ENCODE data around the gene HIVEP2. TPM values are rescaled to one million over a fixed set of nuclear protein-coding genes. Genes with fewer than 3 reads are reported as not detected.

Gene HIVEP2
- total RNA-seq, 1 experiment from 2014 or later = 3.2 TPM

DNA sequence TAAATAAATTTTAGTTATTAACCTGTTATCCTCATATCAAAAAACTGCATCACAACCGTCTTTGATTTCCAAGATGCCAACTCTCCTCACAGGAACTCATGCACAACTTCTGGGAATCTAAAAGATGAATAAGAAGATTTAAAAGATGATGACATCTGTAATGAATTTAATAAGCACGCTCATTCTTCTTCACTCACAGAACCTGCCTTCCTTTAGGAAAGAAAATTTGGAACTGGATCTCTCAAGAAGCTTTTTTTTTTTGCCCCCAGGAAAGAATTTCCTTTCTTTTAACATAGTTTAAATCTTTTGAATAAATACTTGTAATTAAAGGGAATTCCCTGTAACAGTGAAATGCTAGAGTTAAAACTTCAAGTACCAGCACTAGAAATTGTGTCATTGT is 161.5 kb downstream of the HIVEP2 start:
- H3K4me3 ChIP-seq (ENCODE audit: low read depth, low read length, poor library complexity, severe bottlenecking) = no peak overlapping the region
- BruUV-seq (replicated peaks) = no TSS peak
- no peak overlapping the region for H3K27ac ChIP-seq (ENCODE audit: low read depth, low read length, poor library complexity, severe bottlenecking)
- H3K27me3 ChIP-seq (replicated peaks; ENCODE audit: insufficient read depth, low read depth, low read length, poor library complexity) = no peaks in the 10 kb centered on the region
- no peaks in the 10 kb centered on the region for H3K4me1 ChIP-seq (ENCODE audit: insufficient read depth, low read length, poor library complexity, severe bottlenecking)
- ChIA-PET CTCF (interaction anchor here (0.6 kb wide), 1 partner anchor 37 kb away, joined by 4 read pairs; no protein-coding TSS in a partner anchor), POLR2A (ENCODE audit: low non-redundant PET) (no interaction called here)
- no peaks in the 10 kb centered on the region for H3K36me3 ChIP-seq (ENCODE audit: insufficient read depth, low read length, poor library complexity, severe bottlenecking)
- intact Hi-C loops (cut with micrococcal nuclease; ENCODE audit: unreplicated experiment) = no loop called here
- DNase-seq (ENCODE audit: low spot score) = no peak
- no peaks in the 10 kb centered on the region for H3K9me3 ChIP-seq (ENCODE audit: low read depth, low read length, poor library complexity, severe bottlenecking)
- TF ChIP-seq EZH2 (IDR thresholded peaks at IDR 0.05; ENCODE audit: borderline replicate concordance, low read depth, low read length, poor library complexity, severe bottlenecking) (no peak), CTCF (conservative IDR thresholded peaks at IDR 0.05; ENCODE audit: low read depth, low read length) (no peak)

DNA sequence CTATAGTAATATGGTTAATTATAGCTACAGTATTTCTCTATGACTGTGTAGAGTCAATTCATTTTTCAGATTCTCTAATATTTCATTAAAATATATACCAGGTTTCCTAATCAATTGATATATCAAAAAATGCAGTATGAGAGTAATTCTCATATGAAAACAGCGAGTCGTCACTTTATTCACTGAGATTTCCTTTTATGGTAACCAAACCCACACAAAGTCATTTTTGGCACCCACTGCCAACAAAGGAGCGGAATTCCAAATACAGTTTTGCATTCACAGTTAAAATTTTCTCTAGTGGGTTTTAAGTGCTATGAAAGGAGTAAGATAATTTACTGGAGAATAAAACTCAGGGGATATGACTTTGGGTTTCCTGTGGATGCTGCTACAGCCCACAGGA is 163.8 kb downstream of the HIVEP2 start:
- intact Hi-C loops (cut with micrococcal nuclease; ENCODE audit: unreplicated experiment) = no loop called here
- ChIA-PET POLR2A (ENCODE audit: low non-redundant PET) (no interaction called here), CTCF (no interaction called here)
- Histone ChIP-seq H3K4me1 (ENCODE audit: insufficient read depth, low read length, poor library complexity, severe bottlenecking) (no peaks in the 10 kb centered on the region), H3K27me3 (replicated peaks; ENCODE audit: insufficient read depth, low read depth, low read length, poor library complexity) (no peaks in the 10 kb centered on the region), H3K27ac (ENCODE audit: low read depth, low read length, poor library complexity, severe bottlenecking) (no peak overlapping the region), H3K4me3 (ENCODE audit: low read depth, low read length, poor library complexity, severe bottlenecking) (no peak overlapping the region), H3K36me3 (ENCODE audit: insufficient read depth, low read length, poor library complexity, severe bottlenecking) (no peaks in the 10 kb centered on the region), H3K9me3 (ENCODE audit: low read depth, low read length, poor library complexity, severe bottlenecking) (no peaks in the 10 kb centered on the region)
- no TSS peak for BruUV-seq (replicated peaks)
- TF ChIP-seq CTCF (conservative IDR thresholded peaks at IDR 0.05; ENCODE audit: low read depth, low read length) (no peak), EZH2 (IDR thresholded peaks at IDR 0.05; ENCODE audit: borderline replicate concordance, low read depth, low read length, poor library complexity, severe bottlenecking) (no peak)
- DNase-seq (ENCODE audit: low spot score) = no peak

DNA sequence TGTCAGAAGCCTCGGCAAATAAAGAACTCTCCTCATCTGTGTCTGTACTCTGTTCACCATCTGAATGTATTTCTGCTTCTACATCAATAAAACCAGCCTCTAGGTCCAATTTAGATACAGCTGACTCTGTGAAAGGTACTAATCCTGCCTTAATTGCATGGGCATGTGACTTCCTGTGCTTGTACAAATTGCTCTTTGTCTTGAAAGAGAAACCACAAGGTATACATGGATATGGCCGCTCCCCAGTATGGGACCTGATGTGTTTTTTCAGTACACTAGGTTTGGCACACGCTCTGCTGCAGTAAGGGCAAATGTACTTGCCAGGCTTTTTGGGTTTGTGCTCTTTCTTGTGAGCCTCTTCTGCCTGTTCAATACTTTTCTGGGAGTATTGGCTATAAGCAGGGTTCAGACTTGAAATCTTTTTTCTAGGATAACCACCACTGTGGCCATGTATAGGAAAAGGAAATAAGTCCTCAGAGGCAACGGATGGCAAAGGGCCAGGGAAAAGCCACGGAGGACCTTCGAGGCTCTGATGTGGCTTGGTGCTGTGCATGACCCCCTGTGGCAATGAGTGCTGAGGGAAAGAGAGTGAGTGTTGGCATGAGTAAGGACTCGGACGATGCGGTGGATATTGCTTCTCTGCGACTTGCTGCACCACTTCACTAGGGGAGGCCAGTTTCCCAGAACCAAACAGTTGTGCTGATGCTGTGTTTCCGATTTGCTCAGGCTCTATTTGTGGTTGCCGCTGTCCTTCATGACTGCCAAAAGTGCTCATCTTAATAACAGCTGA is 170.9 kb downstream of the HIVEP2 start:
- no peaks in the 10 kb centered on the region for H3K36me3 ChIP-seq (ENCODE audit: insufficient read depth, low read length, poor library complexity, severe bottlenecking)
- TF ChIP-seq CTCF (conservative IDR thresholded peaks at IDR 0.05; ENCODE audit: low read depth, low read length) (no peak), EZH2 (IDR thresholded peaks at IDR 0.05; ENCODE audit: borderline replicate concordance, low read depth, low read length, poor library complexity, severe bottlenecking) (no peak)
- no peaks in the 10 kb centered on the region for H3K9me3 ChIP-seq (ENCODE audit: low read depth, low read length, poor library complexity, severe bottlenecking)
- intact Hi-C loops (cut with micrococcal nuclease; ENCODE audit: unreplicated experiment) = no loop called here
- no TSS peak for BruUV-seq (replicated peaks)
- no peak overlapping the region for H3K27ac ChIP-seq (ENCODE audit: low read depth, low read length, poor library complexity, severe bottlenecking)
- no peaks in the 10 kb centered on the region for H3K27me3 ChIP-seq (replicated peaks; ENCODE audit: insufficient read depth, low read depth, low read length, poor library complexity)
- ChIA-PET CTCF (no interaction called here), POLR2A (ENCODE audit: low non-redundant PET) (no interaction called here)
- no peak overlapping the region for H3K4me3 ChIP-seq (ENCODE audit: low read depth, low read length, poor library complexity, severe bottlenecking)
- DNase-seq (ENCODE audit: low spot score) = no peak
- H3K4me1 ChIP-seq (ENCODE audit: insufficient read depth, low read length, poor library complexity, severe bottlenecking) = no peaks in the 10 kb centered on the region

Data from A673 (cell line).